ENCODE data around the gene PNPLA3. TPM values are rescaled to one million over a fixed set of nuclear protein-coding genes. Genes with fewer than 3 reads are reported as not detected.

PNPLA3 gene
- total RNA-seq = under 1 TPM in 1 of 2 donors, not detected in 1; 0.16 TPM

GRCh38 chr22:43923631-43924464 is at the start of gene PNPLA3:
PNPLA3 (plus strand) TSS chr22:43923805; CDS start chr22:43923912, 107 bp downstream.
- no peaks in the 10 kb centered on the region for H3K9me3 ChIP-seq
- H3K36me3 ChIP-seq = no peaks in the 10 kb centered on the region
- no peak for TF ChIP-seq CTCF (IDR thresholded peaks at IDR 0.05)
- peak within 1 kb of the TSS; percentile 54 to 68 for H3K4me3 ChIP-seq
- peak; percentile 85 for DNase-seq (ENCODE audit: low spot score)
- peaks cover 0 to 16% of the 10 kb centered on the region in 2 donors for H3K4me1 ChIP-seq
- H3K27ac ChIP-seq = peak within 1 kb of the TSS in 1 of 2 donors; percentile 46
- H3K27me3 ChIP-seq = no peaks in the 10 kb centered on the region

- H3K4me3 ChIP-seq = no peak overlapping the region
- TF ChIP-seq CTCF (IDR thresholded peaks at IDR 0.05) = no peak
- H3K27ac ChIP-seq = no peak overlapping the region
- no peak for DNase-seq (ENCODE audit: low spot score)
- no peaks in the 10 kb centered on the region for H3K27me3 ChIP-seq
- H3K4me1 ChIP-seq = no peaks in the 10 kb centered on the region
- H3K9me3 ChIP-seq = peaks cover 0 to 3% of the 10 kb centered on the region in 2 donors
- no peaks in the 10 kb centered on the region for H3K36me3 ChIP-seq
Observed at GRCh38 chr22:43876866-43877509, 46.6 kb upstream of the PNPLA3 start.

GRCh38 chr22:43878079-43878795 is 45.4 kb upstream of the PNPLA3 start:
- H3K4me1 ChIP-seq = no peaks in the 10 kb centered on the region
- no peak overlapping the region for H3K4me3 ChIP-seq
- no peak for DNase-seq (ENCODE audit: low spot score)
- H3K9me3 ChIP-seq = no peaks in the 10 kb centered on the region
- no peak overlapping the region for H3K27ac ChIP-seq
- no peak for TF ChIP-seq CTCF (IDR thresholded peaks at IDR 0.05)
- H3K27me3 ChIP-seq = no peaks in the 10 kb centered on the region
- no peaks in the 10 kb centered on the region for H3K36me3 ChIP-seq

GRCh38 chr22:43878831-43879550 is 44.6 kb upstream of the PNPLA3 start:
- no peak for DNase-seq (ENCODE audit: low spot score)
- no peaks in the 10 kb centered on the region for H3K4me1 ChIP-seq
- no peak overlapping the region for H3K27ac ChIP-seq
- no peak for TF ChIP-seq CTCF (IDR thresholded peaks at IDR 0.05)
- H3K4me3 ChIP-seq = no peak overlapping the region
- H3K27me3 ChIP-seq = no peaks in the 10 kb centered on the region
- H3K36me3 ChIP-seq = no peaks in the 10 kb centered on the region
- H3K9me3 ChIP-seq = no peaks in the 10 kb centered on the region

- H3K4me3 ChIP-seq = no peak overlapping the region
- no peak overlapping the region for H3K27ac ChIP-seq
- H3K36me3 ChIP-seq = no peaks in the 10 kb centered on the region
- no peaks in the 10 kb centered on the region for H3K27me3 ChIP-seq
- no peak for DNase-seq (ENCODE audit: low spot score)
- TF ChIP-seq CTCF (IDR thresholded peaks at IDR 0.05) = no peak
- no peaks in the 10 kb centered on the region for H3K4me1 ChIP-seq
- no peaks in the 10 kb centered on the region for H3K9me3 ChIP-seq
Observed at GRCh38 chr22:43879901-43880540, 43.6 kb upstream of the PNPLA3 start.
